ENCODE data around the gene NIPBL.

DNA sequence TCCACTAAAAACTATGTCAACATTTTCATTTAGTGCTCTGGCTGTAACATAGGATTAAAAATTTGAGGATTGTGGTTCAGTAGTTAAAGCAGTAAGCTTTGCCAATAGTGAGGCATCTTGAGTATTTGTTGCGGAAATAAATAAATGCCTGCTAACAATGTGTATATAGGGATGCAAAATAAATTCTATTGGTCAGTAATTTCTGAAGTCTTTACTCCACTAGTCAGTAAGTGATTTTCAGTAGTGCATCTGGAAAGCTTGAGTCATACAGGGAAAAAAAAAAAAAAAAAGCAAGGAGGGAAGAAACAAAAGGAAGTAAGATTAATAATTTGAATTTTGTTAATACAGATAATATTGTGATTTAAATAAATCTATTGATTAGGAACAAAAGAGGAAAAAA is 21.0 kb downstream of the NIPBL start:
- no peak for TF ChIP-seq CTCF (IDR thresholded peaks at IDR 0.05; ENCODE audit: insufficient read depth, low read length, poor library complexity, severe bottlenecking)
- TF ChIP-seq EZH2phosphoT487 (conservative IDR thresholded peaks at IDR 0.05; ENCODE audit: low read length) = no peak

All from SU-DHL-6 (cell line).